ENCODE data around the gene FYB2. TPM values are rescaled to one million over a fixed set of nuclear protein-coding genes. Genes with fewer than 3 reads are reported as not detected.

FYB2 gene
- total RNA-seq, 2 experiments from 2014 or later, result not detected

DNA sequence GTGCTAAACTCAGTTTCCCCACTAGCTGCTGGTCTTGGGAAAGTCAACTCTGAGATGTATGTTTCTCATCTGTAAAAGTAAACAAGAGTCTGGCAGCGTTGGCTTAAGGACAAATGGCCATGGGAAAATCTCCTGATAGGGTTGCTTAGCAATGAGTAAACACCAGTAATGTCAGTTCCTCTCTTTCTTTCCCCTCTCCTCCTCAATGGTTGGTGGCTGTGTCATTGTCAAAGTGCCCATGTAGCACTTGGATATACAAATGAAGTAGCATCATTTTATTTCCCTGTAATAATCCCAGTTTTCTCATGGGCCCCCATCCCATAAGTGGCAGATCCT is 2.2 kb upstream of the FYB2 start:
- Mint-ChIP-seq H3K27me3 (peaks cover 6% of the 10 kb centered on the region), H3K27ac (no peak overlapping the region), H3K9me3 (no peaks in the 10 kb centered on the region), H3K4me1 (ENCODE audit: low read depth) (no peaks in the 10 kb centered on the region), H3K4me3 (no peak overlapping the region), H3K36me3 (ENCODE audit: low read depth) (no peaks in the 10 kb centered on the region)
- CTCF ChIA-PET, result interaction anchor here (0.9 to 2.8 kb wide), 9 partner anchors 10 to 113 kb away, joined by 3 to 14 read pairs (median 4); no protein-coding TSS in a partner anchor
- TF ChIP-seq, protein P1, sequence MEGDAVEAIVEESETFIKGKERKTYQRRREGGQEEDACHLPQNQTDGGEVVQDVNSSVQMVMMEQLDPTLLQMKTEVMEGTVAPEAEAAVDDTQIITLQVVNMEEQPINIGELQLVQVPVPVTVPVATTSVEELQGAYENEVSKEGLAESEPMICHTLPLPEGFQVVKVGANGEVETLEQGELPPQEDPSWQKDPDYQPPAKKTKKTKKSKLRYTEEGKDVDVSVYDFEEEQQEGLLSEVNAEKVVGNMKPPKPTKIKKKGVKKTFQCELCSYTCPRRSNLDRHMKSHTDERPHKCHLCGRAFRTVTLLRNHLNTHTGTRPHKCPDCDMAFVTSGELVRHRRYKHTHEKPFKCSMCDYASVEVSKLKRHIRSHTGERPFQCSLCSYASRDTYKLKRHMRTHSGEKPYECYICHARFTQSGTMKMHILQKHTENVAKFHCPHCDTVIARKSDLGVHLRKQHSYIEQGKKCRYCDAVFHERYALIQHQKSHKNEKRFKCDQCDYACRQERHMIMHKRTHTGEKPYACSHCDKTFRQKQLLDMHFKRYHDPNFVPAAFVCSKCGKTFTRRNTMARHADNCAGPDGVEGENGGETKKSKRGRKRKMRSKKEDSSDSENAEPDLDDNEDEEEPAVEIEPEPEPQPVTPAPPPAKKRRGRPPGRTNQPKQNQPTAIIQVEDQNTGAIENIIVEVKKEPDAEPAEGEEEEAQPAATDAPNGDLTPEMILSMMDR (IDR thresholded peaks at IDR 0.05), result no peak
- ATAC-seq (no peak), DNase-seq (no peak)
- POLR2A ChIA-PET, result no interaction called here
- intact Hi-C loops (cut with micrococcal nuclease), result no loop called here

DNA sequence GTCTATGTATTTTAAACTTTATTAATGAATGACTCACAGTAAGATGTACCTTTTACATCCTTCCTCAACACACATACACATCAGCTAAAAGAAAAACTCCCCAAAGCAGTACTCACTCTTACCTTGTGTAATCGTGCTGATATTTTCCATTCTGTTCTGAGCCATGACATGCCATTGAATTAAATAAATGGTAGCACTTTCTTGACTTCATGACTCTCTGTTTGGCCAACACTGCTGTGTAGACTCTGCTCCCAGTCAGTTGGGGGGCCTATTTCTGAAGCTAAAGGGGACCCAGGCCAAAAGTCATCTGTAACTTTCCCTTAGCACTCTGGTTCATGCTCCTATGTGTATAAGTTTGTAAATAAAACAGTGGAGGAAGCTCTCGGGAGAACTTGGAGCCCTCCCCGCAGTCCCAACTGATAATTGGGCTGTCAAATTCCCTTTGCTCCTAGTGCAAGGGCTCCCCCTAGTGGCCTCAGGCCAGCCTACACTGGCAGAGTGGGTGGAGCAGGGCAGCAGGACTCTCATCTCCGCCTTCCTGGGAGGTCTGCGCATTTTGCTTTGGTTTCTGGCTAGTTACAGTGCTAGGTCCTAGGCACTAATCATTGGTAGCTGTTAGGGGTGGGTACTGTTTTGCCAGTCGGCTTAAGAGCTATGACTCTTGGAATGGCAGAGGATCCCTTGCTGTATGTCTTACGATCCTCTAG is 1.7 kb upstream of the FYB2 start:
- ATAC-seq, result peak; percentile 75
- Mint-ChIP-seq H3K36me3 (ENCODE audit: low read depth) (no peaks in the 10 kb centered on the region), H3K4me3 (no peak overlapping the region), H3K9me3 (no peaks in the 10 kb centered on the region), H3K27me3 (peaks cover 6% of the 10 kb centered on the region), H3K4me1 (ENCODE audit: low read depth) (no peaks in the 10 kb centered on the region), H3K27ac (no peak overlapping the region)
- peak; percentile 82 for DNase-seq
- intact Hi-C loops (cut with micrococcal nuclease), result no loop called here
- TF ChIP-seq, protein P1 (IDR thresholded peaks at IDR 0.05), result peak; percentile 87
- ChIA-PET CTCF (interaction anchor here (0.9 to 2.8 kb wide), 10 partner anchors 10 to 213 kb away, joined by 3 to 14 read pairs (median 4); no protein-coding TSS in a partner anchor), POLR2A (no interaction called here)

DNA sequence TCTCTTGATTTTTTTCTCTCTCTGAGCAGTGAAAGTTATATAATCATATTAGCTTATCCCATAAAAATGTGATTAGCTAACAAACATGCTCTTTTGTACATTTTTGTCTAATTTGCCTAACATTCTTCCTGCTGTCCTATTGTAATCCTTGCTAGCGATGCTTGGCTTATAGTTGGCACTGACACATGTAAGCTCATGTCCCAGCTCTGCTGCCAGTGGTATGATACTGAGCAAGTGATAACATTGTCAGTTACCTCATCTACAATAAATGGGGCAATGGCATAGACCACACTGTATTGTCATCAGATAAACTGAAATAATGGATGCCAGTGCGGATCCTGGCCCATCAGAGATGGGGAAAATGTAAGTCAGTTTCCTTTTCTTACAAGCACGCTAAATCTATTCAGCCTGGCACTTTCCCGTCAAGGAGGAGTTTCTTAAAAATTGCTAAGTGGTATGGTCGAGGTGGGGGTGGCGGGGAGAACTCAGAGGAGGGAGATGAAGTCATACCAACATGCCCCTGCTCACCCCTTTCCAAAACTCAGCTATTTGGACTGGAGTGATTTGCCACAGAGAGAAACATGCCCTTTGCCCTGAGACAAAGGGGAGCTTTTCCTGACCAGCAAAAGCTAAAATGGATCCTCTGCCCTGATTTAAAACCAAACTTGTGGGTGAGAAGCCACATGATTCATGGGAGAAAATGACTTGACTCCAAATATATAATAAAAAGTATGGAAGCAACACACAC is 1.3 kb downstream of the FYB2 start:
- ChIA-PET CTCF (interaction anchor here (0.6 to 0.7 kb wide), 2 partner anchors 13 to 772 kb away, joined by 3 read pairs; no protein-coding TSS in a partner anchor), POLR2A (no interaction called here)
- TF ChIP-seq, protein P1 (IDR thresholded peaks at IDR 0.05), result no peak
- H3K9me3 Mint-ChIP-seq, result no peaks in the 10 kb centered on the region
- peaks cover 11% of the 10 kb centered on the region for H3K27me3 Mint-ChIP-seq
- H3K36me3 Mint-ChIP-seq (ENCODE audit: low read depth), result no peaks in the 10 kb centered on the region
- no peak overlapping the region for H3K27ac Mint-ChIP-seq
- H3K4me1 Mint-ChIP-seq (ENCODE audit: low read depth), result no peaks in the 10 kb centered on the region
- no peak for ATAC-seq
- intact Hi-C loops (cut with micrococcal nuclease), result no loop called here
- DNase-seq, result no peak
- no peak overlapping the region for H3K4me3 Mint-ChIP-seq

DNA sequence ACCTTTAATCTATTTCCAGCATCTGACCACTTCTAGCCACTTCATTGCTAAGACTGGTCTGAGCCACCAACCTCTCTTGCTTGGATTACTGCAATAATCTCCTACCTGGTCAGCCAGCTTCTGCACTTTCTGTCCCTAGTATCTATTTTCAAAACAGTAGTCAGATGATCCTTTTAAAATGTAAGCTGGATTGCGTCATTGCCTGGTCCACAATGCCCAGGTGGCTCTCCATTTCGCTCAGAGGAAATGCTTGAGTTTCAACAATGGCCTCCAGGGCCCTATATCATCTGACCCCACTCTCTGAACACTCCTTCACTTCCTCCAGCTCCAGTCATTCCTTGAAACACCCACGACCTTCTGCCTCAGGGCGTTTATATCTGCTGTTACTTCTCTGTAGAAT is 2.3 kb downstream of the FYB2 start:
- POLR2A ChIA-PET, result no interaction called here
- no peak overlapping the region for H3K4me3 Mint-ChIP-seq
- CTCF ChIA-PET, result no interaction called here

More for the DNA sequence above, 2.3 kb downstream of the FYB2 start:
- no peaks in the 10 kb centered on the region for H3K4me1 Mint-ChIP-seq (ENCODE audit: low read depth)
- DNase-seq (no peak), ATAC-seq (no peak)
- H3K9me3 Mint-ChIP-seq, result no peaks in the 10 kb centered on the region
- intact Hi-C loops (cut with micrococcal nuclease), result no loop called here
- TF ChIP-seq, protein P1 (IDR thresholded peaks at IDR 0.05), result no peak
- H3K27ac Mint-ChIP-seq, result no peak overlapping the region
- H3K27me3 Mint-ChIP-seq, result peaks cover 16% of the 10 kb centered on the region
- H3K36me3 Mint-ChIP-seq (ENCODE audit: low read depth), result no peaks in the 10 kb centered on the region

Measured in activated CD8-positive, alpha-beta T cell treated with anti-CD3 and anti-CD28 coated beads for 36 hours (primary cell).